HFF-Myc (cell line): Measurements from ENCODE around the gene DRAM1.
A peak's percentile ranks its signal among the peaks of the same experiment; 100 is the strongest.

ENCODE experiments used
- DNase-seq: peaks from one replicate; pipeline ENCODE4 v3.0.0-alpha.2; 2011; ENCODE audit warnings: low read depth; ENCODE audit errors: extremely low read depth
- H3K4me3 ChIP-seq: replicated peaks from 2 replicates; pipeline ENCODE4 v1.5.1; 2011; ENCODE audit warnings: low read depth, mild to moderate bottlenecking, control low read depth, low read length
- TF ChIP-seq, protein P1 (sequence below): IDR thresholded peaks from 2 replicates; pipeline ENCODE4 v1.5.1; 2012; ENCODE audit warnings: mild to moderate bottlenecking, low read depth, low read length, control low read depth; ENCODE audit errors: missing control alignments

The DRAM1 gene

DNA sequence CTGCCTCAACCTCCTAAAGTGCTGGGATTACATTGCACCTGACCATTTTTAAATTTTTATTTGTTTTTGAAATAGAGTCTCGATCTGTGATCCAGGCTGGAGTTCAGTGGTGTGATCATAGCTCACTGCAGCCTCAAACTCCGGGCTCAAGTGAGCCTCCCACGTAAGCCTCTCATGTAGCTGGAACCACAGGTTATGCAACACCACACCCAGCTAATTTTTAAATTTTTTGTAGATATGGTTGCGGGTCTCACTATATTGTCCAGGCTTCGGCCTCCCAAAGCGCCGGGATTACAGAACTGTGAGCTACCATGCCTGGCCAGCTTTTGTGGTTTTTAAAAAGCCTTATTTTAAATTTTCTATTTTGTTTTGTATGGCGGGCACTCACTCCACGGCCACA, 2.2 kb upstream of the DRAM1 start:
- DNase-seq: no peak
- no peak overlapping the region for H3K4me3 ChIP-seq
- TF ChIP-seq, protein P1, sequence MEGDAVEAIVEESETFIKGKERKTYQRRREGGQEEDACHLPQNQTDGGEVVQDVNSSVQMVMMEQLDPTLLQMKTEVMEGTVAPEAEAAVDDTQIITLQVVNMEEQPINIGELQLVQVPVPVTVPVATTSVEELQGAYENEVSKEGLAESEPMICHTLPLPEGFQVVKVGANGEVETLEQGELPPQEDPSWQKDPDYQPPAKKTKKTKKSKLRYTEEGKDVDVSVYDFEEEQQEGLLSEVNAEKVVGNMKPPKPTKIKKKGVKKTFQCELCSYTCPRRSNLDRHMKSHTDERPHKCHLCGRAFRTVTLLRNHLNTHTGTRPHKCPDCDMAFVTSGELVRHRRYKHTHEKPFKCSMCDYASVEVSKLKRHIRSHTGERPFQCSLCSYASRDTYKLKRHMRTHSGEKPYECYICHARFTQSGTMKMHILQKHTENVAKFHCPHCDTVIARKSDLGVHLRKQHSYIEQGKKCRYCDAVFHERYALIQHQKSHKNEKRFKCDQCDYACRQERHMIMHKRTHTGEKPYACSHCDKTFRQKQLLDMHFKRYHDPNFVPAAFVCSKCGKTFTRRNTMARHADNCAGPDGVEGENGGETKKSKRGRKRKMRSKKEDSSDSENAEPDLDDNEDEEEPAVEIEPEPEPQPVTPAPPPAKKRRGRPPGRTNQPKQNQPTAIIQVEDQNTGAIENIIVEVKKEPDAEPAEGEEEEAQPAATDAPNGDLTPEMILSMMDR: no peak

DNA sequence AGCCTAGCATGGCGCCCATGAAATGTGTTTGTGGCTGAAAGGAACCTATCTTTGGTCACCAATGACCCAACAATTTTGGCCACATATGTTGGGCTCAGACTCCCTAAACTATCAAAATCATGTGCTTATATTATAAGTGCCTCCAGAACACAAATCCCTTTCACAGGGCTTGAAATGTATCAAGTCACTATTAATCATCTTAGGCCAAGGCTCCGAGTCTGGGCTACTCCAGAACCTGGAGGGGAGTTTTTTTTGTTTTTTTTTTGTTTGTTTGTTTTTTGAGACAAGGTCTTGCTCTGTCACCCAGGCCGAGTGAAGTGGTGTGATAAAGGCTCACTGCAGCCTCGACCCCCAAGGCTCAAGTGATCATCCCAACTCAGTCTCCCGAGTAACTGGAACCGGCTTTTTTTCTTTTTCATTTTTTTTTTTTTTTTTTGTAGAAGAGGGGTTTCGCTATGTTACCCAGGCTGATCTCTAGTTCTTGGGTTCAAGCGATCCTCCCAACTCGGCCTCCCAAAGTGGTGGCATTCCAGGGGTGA, 989 bp upstream of the DRAM1 start:
- H3K4me3 ChIP-seq: peak overlapping the region; percentile 83
- TF ChIP-seq, protein P1: no peak
- no peak for DNase-seq

GRCh38 chr12:101877806-101878242, 444 bp downstream of the DRAM1 start:
- peak overlapping the region; percentile 83 for H3K4me3 ChIP-seq
- no peak for DNase-seq
- TF ChIP-seq, protein P1: no peak

DNA sequence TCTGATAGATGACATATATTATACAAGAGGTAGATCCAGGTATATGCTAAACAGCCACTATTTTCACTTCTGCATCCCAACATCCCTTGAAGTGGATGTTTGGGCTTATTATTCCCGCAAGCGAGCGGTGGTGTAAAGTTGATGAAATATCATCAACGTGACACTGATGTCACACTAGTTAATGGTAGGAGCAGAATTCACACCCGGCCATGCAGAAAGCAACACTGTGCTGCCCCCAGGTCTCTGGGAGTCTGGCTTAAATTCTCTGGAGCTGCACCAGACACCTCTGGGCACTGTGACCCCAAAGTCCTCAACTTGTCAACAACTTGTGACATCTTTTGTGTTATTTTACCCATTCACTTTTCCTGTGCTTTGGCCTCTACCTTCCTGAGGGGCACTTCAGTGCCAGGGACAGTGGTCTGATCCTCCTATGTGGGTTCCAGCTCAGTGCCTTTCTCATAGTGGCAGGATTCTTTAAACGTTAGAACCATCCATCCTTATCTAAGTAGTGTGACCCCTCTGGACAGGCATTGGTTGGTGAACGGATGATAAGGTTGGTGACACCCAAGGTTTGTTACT, 952 bp downstream of the DRAM1 start:
- DNase-seq: no peak
- TF ChIP-seq, protein P1: no peak
- peak overlapping the region; percentile 83 for H3K4me3 ChIP-seq

- DNase-seq: no peak
- 0 out of 2 replicates have a peak overlapping the region, but pooled peaks have one; percentile 2 for H3K4me3 ChIP-seq
- TF ChIP-seq, protein P1: no peak
These were observed 3.4 kb downstream of the DRAM1 start for GRCh38 chr12:101880769-101881168.

- no peak for DNase-seq
- TF ChIP-seq, protein P1: no peak
- 0 out of 2 replicates have a peak overlapping the region, but pooled peaks have one; percentile 2 for H3K4me3 ChIP-seq
These were observed 3.8 kb downstream of the DRAM1 start for GRCh38 chr12:101881228-101881627.
